C1 segment of cervical spinal cord (tissue), 14 donors: Measurements from ENCODE around the gene FAM177B.

Experiments
- DNase-seq, 14 donors: peaks; one replicate each; lab custom pipeline; 2025; lab: John Stamatoyannopoulos, UW

The FAM177B gene

GRCh38 chr1:222786121-222786520 is 49.1 kb downstream of the FAM177B start:
- DNase-seq: peak in 1 of 14 donors; percentile 24

DNA sequence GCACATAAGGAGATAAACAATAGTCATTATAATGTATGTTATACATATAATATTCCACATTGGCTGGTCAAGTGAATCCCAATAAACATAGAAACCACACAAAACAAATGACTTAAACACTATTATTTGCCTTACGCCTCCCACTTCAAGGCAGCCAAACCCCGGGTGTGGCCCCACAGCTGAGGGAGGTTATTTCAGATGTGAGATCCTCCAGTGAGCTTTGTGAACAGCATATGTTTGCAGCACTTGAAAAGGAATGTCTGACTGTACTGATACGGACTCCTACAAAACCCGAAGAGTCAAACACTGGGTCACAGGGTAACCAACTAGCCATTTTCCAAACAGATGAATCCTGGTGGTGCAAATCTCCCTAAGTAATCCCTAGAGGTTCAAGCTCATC is 50.7 kb downstream of the FAM177B start:
- DNase-seq: no peak

GRCh38 chr1:222788402-222789156 is 51.6 kb downstream of the FAM177B start:
- no peak for DNase-seq

- no peak for DNase-seq
Observed at GRCh38 chr1:222790115-222790514, 53.1 kb downstream of the FAM177B start.

- no peak for DNase-seq
Observed at GRCh38 chr1:222790520-222790919, 53.5 kb downstream of the FAM177B start.

- no peak for DNase-seq
Observed at GRCh38 chr1:222791006-222791710, 54.2 kb downstream of the FAM177B start.

DNA sequence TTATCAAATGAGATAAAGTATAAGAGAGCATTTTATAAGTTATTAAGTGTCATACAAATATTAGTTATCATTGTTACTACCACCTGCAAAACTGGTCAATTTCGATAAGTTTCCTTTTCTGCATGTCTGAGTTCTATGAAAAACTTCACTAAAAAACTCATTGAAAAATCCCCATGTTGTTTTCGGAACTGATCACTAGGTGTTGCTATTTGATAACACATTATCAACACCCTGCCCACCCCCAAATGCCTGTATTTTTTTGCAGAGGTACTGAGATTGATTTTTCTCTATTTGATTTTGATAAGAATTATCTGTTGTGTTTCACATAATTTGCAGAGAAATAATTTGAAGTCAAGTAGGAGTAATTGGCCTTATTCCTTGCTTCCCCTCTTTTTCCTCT is 55.7 kb downstream of the FAM177B start:
- no peak for DNase-seq

DNA sequence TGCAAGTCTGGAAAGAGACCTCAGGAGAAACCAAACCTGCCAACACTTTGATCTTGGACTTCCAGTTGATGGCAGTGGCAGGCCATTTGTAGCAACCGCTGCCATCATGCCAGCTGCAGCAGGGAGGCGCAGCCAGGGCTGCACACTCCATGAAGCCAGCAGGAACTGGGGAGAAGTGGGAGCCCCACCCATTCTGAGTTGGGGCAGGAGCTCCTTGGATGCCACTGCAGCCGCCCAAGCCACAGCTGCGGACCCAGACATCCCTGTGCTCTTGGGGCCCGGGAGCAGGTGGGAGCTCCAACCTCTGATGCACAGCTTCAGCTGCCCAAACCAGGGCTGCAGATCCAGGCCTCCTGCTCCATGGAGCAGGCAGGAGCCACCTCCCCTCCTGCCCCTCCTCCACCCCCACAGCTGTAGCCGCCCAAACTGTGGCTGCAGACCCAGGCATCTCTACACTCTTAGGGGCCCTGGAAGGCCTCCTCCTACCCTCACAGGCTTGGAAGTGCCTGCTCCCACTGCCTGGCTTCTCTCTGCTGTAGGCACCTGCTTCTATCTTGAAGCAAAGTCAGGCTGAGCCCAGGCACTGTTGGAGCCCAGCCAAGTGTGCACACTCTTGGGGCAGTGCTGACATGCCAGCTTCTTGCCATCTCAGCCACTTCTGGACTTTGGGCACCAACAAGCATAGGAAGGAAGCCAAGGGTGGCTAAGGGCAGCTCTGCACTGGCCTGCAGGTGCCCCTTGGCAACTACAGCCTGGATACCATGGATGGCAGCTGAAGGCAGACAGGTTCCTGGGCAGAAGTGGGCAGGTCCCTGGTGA is 57.9 kb downstream of the FAM177B start:
- no peak for DNase-seq

DNA sequence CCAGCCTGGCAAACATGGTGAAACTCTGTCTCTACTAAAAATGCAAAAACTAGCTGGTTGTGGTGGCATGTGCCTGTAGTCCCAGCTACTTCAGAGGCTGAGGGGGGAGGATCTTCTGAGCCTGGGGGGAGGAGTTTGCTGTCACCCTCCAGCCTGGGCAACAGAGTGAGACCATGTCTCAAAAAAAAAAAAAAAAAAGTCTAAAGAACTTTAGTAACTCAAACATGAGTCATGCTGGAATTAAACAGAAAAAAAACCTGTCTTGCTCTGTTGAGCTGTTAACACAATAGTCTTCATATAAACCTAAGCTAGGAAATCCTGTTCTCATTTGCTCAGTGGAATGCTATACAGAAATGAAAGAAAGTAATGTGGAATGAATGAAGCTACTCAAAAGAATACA is 61.1 kb downstream of the FAM177B start:
- DNase-seq: no peak

DNA sequence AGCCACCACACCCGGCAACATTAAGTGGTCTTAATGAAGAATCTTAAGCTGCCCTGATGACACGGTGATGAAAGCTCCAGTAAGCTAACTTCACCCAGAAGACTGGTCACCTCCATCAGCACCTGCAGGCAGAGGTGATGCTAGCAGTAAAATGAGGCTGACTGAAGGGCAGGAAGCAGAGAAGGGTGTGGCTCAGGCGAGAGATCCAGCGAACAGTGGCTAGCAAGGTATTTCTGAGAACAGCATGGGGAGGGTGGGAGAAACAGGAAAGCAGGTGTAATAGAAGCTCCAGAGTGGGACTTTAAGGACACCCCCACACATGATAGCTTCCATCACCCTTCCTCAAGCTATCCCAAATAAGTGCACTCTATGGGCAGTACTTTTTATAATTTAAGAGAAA is 62.0 kb downstream of the FAM177B start:
- no peak for DNase-seq
